Dendritic cell treated with granulocyte-macrophage colony-stimulating factor and Interleukin-4, amounts not matched to agents 40 ng/mL and 50 ng/mL, for 4 days (primary cell): ENCODE results near the gene PRAMEF27.
"Not testable (repeated sequence)": the region's sequence is repeated elsewhere in the genome, so short reads cannot be mapped to it uniquely, and the experiment has no call there.

ENCODE experiments used
- H3K27ac Mint-ChIP-seq: one replicate; pipeline ENCODE4 v1.8.0; 2022; ENCODE audit warnings: mild to moderate bottlenecking, mixed read lengths
- H3K27me3 Mint-ChIP-seq: one replicate; pipeline ENCODE4 v1.8.0; 2022; ENCODE audit warnings: mild to moderate bottlenecking, mixed read lengths
- H3K36me3 Mint-ChIP-seq: one replicate; pipeline ENCODE4 v1.8.0; 2022; ENCODE audit warnings: low read depth, mixed read lengths
- H3K4me1 Mint-ChIP-seq: one replicate; pipeline ENCODE4 v1.8.0; 2022; ENCODE audit warnings: low read depth, mixed read lengths
- H3K4me3 Mint-ChIP-seq: one replicate; pipeline ENCODE4 v1.8.0; 2022; ENCODE audit warnings: mild to moderate bottlenecking, moderate library complexity, mixed read lengths
- H3K9me3 Mint-ChIP-seq: one replicate; pipeline ENCODE4 v1.8.0; 2022; ENCODE audit warnings: mixed read lengths
- intact Hi-C: fragments of 100-400 bp; cut with micrococcal nuclease; formaldehyde crosslinking; loops from one replicate; pipeline ENCODE4 v1.15.0; 2022

The PRAMEF27 gene

DNA sequence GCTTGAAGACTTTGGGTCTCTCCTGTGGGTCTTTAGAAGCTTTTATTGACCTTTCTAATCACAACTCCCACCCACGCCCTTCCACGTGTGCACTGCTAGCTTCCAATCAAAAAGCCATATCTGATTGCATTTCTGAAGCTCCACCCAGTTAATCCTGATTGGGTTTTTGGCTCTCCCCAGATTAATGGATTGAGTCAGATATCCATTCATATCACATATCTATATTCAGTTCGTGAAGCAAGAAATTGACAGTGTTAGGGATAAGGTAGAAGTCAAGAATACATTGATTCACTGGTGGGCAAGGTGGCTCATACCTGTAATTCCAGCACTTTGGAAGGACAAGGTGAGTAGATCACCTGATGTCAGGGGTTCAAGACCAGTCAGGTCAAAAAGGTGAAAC lies at the start of gene PRAMEF27:
Gene PRAMEF27, minus strand, starts transcription at position 101 of the 400 bp plus-strand sequence. CDS start 2,916 bp downstream, outside the sequence.
- H3K9me3 Mint-ChIP-seq, H3K4me1 Mint-ChIP-seq, H3K36me3 Mint-ChIP-seq, H3K27me3 Mint-ChIP-seq, H3K27ac Mint-ChIP-seq, H3K4me3 Mint-ChIP-seq, intact Hi-C loops: not testable (repeated sequence)

DNA sequence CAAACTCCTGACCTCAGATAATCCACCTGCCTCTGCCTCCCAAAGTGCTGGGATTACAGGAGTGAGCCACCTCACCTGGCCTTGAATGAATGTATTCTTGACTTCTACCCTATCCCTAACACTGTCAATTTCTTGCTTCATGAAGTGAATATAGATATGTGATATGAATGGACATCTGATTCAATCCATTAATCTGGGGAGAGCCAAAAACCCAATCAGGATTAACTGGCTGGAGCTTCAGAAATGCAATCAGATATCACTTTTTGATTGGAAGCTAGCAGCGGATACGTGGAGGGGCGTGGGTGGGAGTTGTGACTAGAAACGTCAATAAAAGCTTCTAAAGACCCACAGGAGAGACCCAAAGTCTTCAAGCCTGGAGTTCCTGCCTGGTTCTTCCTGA lies 14.1 kb upstream of the PRAMEF27 start, which contains the start of gene PRAMEF25:
Gene PRAMEF25, plus strand, starts transcription at position 301 of the 400 bp plus-strand sequence. CDS start 2,920 bp downstream, outside the sequence.
- H3K36me3 Mint-ChIP-seq, H3K9me3 Mint-ChIP-seq, intact Hi-C loops, H3K27ac Mint-ChIP-seq, H3K4me1 Mint-ChIP-seq, H3K27me3 Mint-ChIP-seq, H3K4me3 Mint-ChIP-seq: not testable (repeated sequence)

DNA sequence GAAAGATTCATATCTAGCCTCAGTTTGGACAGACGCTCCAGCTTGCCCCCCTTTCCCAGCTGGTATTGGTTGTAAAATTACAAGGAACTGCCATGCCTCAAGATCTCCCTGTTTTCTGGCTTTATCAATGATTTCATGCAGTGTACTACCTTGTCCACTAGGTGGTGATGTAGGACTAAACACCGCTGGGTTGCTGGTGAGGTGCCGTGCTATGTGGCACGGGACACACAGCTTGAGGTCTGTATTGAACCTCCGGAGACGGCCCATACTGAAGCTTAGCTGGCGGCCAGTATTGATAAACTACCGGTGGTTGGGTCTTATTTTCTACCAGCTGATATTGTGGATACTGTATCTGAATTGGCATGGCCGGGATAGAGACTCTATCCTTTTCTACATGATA lies 36.5 kb downstream of the PRAMEF27 start:
- H3K4me1 Mint-ChIP-seq, H3K4me3 Mint-ChIP-seq, intact Hi-C loops: not testable (repeated sequence)

GRCh38 chr1:13011932-13012331 lies 44.4 kb downstream of the PRAMEF27 start:
- H3K4me3 Mint-ChIP-seq, H3K27me3 Mint-ChIP-seq, H3K4me1 Mint-ChIP-seq, H3K36me3 Mint-ChIP-seq, H3K9me3 Mint-ChIP-seq, H3K27ac Mint-ChIP-seq, intact Hi-C loops: not testable (repeated sequence)

More for the DNA sequence above, 36.5 kb downstream of the PRAMEF27 start:
- H3K9me3 Mint-ChIP-seq, H3K27me3 Mint-ChIP-seq, H3K27ac Mint-ChIP-seq, H3K36me3 Mint-ChIP-seq: not testable (repeated sequence)

GRCh38 chr1:13009348-13009747 lies 47.0 kb downstream of the PRAMEF27 start:
- H3K27ac Mint-ChIP-seq, H3K4me1 Mint-ChIP-seq, H3K36me3 Mint-ChIP-seq, H3K27me3 Mint-ChIP-seq, intact Hi-C loops, H3K9me3 Mint-ChIP-seq, H3K4me3 Mint-ChIP-seq: not testable (repeated sequence)

GRCh38 chr1:13005732-13006131 lies 50.6 kb downstream of the PRAMEF27 start:
- H3K36me3 Mint-ChIP-seq = not testable (repeated sequence)

More at GRCh38 chr1:13005732-13006131, 50.6 kb downstream of the PRAMEF27 start:
- H3K27me3 Mint-ChIP-seq, H3K9me3 Mint-ChIP-seq, H3K27ac Mint-ChIP-seq, intact Hi-C loops, H3K4me3 Mint-ChIP-seq, H3K4me1 Mint-ChIP-seq: not testable (repeated sequence)
